T47D (cell line): Measurements from ENCODE around the gene DCC.

Experiments used
- DNase-seq, 2 experiments: peaks; one replicate each; pipeline versions ENCODE4 v3.0.0 to v3.0.0-alpha.2; 2011 to 2012; ENCODE audit warnings: low read depth in 1 of 2, low spot score in 1 of 2
- JUND ChIP-seq: IDR thresholded peaks from 2 replicates; pipeline ENCODE4 v1.6.1; 2012; ENCODE audit warnings: low read depth
- in situ Hi-C: cut with HindIII; loops from 2 replicates; pipeline ENCODE4 v1.10.0; 2016; ENCODE audit warnings: low sequenced_read_pairs, low pct_unique_long_range_greater_than_20kb

DCC gene

DNA sequence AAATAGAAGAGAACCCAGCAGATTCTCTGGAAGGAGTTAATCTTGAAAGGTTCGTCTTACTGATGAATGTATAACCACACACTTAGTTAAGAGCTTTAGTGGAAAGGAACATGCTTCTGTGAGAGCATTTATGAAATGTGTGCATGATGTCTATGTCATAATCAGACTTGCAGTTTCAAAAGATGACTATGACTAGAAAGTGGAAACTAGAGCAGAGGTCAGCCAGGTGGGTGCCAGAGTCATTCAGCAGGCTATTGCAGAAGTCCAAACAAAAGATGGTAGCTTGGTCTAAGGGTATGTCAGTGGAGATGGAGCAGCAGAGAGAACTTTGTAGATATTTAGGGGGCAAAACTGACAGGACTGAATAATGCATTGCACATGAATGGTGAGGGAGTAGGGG is 825.8 kb downstream of the DCC start:
- no peak for TF ChIP-seq JUND
- in situ Hi-C loops, result no loop called here
- no peak for DNase-seq

DNA sequence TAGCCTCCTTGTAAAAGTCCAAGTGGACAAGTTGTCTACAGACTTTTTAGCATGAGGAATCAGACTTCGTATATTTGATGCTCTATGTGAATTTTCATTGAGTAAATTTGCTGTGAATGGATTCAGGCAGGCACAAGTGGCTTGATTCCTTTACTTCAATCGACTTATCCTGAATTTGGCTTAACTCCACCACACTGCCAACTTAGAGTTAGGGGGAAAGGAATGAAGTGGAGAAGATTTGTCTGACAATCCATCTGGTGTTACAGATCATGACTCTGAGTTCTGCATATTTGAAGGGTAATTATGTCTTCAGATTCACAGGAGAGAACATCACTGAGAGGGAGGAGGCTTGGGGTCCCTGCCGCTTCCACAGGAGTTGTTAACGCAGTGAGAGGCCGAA is 829.3 kb downstream of the DCC start:
- in situ Hi-C loops, result no loop called here
- TF ChIP-seq JUND, result no peak
- no peak for DNase-seq

DNA sequence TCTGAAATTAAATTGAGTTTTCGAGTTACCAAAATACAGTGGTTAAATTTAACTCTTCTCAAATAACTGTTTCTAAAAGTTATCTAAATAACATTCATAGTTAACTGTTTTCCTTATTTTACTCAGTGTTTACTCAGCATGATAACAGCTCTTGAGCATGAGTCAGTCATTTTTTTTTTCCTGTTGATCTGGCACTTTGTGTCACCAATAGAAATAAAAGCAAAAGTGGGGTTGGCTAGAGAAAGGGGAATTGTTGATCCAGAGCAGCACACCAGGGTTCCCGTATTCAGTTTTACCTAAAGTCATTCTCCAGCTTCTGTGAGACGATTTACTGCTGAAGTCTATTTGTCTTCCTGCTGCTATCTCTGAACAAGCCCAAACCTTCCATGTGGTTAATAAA is 851.6 kb downstream of the DCC start:
- no peak for TF ChIP-seq JUND
- in situ Hi-C loops, result no loop called here
- DNase-seq, result no peak

DNA sequence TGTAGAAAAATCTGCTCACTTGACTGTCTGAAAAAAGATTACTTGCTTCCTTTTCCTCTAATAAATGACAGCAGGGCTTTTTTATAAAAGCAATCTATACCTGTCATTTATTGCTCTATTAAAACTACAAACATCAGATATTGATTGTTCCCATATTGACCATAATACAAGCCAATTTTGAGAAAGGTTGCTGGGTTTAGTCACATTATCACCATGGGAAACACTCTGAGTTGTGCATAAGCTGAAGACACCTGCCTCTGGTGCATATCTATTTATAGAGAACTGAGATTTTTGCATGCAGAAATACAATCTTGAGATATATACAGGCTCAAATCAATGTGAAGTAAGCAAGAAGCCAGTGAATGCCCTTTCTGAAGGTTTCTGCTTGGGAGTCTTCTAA is 853.9 kb downstream of the DCC start:
- TF ChIP-seq JUND, result no peak
- in situ Hi-C loops, result no loop called here
- DNase-seq, result no peak

DNA sequence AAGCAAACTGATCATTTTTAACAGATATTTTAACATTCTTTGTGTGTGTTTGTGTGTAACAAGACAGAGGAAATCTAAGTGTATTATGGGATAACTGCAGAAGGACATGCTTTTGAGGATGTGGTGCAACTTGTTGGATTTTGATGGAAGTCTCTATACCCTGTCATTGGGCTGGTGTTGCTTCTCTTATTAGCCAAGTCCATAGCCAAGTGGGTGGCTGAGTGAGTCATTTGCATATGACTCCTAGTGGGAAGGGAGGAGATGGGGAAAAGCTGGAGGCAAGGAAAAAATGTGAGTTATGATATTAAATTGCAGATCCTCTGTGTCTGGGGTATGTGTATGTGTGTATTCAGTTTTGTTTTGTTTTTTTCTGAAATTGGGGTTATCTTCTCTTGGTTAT is 879.9 kb downstream of the DCC start:
- in situ Hi-C loops, result no loop called here
- TF ChIP-seq JUND, result no peak
- DNase-seq, result no peak

DNA sequence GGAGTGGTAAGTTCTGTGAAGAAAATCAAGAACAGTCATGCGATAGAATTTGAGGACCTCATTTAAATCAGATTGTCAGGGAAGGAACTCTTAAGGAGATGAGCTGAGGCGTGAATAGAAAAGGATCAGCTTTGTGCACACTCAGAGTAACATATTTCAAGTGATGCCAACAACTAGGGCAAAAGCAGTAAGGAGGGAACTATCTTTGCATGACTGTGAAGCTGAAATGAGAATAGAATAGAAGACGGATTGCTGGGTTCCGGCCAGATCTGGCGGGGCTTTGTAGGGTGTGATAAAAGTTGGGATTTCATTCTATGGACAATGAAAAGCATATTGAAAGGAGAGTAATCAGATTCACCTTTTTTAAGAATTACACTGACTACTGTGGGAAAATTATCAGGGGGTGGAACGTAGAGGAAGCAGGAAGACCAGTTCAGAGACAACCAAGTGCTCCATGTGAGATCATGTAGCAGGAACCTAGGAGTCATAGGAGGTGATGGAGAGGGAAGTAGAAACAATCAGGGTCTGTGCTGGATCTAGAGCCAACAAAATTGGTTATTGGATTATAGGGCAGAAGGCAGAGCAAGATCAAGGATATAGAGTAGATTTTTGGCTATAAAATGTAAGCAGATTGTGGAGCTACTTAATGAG is 884.3 kb downstream of the DCC start:
- no peak for TF ChIP-seq JUND
- no peak for DNase-seq
- in situ Hi-C loops, result no loop called here

DNA sequence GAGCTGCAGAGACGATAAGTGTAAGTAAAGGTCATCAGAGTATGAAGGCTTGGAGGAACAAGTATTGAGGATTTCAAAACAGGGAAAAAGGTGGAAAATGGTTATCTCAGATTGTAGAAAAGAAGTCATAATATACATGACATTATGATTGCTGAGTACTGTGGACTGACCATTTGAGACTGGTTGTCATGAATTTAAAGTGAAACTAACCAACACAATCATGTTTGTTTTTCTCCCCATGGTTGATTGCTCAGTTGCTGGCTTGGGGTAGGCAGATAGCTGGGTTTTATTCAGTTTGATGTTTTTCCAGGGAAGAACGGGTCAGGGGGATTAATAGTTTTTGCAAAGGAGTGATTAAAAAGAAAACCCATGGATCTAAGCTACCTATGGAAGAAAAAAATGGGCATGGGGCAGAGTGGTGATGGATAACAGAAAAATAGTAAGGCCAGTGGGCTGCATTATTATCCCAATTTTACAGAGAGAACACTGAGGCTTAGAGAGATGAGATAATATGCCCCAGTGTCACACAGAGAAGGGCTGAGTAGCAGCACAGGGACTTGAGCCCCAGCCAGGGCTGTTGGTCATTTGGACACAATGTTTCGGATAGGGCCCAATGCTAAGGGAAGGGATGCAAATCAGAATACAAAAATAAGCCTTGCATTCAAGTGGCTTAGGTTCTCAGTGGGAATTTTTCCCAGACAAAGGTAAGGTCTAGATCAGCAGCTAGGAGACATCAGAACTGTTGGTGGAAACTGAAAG is 885.7 kb downstream of the DCC start:
- TF ChIP-seq JUND, result no peak
- in situ Hi-C loops, result no loop called here
- no peak for DNase-seq

DNA sequence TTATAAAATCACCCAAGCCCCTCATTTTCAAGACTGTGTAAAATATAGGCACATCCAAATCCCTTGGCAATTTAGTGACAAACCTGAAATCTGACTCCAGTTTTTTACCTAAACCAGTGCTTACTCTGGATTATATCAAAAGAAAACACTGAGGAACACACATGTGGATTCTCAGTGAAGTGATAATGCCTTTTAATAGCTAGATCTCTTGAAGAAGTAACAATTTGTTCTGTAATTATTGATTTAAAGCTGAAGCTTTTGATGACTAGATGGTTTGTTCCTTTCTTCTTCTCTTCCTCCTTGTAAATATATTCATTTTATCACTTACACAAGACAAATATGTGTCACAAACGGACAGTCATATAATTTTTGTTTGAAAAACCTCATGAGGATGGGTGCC is 894.6 kb downstream of the DCC start:
- in situ Hi-C loops, result no loop called here
- no peak for TF ChIP-seq JUND
- DNase-seq, result no peak

DNA sequence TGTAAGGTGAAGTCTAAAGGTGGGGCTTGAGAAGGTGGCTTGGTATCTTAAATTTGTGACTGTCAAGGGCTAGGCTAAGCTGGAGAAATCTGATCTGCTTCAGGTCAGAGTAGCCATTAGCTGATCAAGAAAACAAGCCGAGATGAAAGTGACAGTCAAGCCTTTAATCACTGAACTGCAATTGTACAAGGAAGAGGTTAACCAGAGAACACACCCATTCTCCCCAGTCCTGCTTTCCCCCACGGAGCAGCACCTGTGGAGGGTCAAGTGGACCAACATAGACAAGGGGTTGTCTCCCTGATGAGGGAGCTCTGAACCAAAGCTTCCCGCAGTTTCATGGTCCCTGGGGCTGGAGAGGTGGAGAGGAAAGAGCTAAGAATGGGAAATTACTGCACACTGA is 901.2 kb downstream of the DCC start:
- in situ Hi-C loops, result no loop called here
- DNase-seq, result no peak
- TF ChIP-seq JUND, result no peak

DNA sequence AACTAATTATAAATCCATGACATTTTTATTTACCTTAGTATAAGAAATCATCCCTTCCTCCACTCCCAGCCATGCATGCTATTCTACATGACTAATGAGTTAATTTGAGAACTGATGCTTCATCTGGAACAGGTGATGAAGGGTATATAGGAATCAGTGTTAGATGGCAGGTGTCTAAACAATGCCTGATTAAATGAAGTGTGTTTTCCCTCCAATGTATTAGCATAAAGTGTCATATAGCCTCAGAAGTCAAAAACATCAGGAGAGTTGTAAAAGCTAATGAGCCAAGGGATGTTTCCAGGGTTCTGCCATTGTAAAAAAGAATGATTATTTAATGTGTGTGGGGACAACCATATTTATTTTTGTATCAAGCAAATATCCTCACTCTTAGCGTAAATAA is 913.8 kb downstream of the DCC start:
- no peak for DNase-seq
- TF ChIP-seq JUND, result no peak

DNA sequence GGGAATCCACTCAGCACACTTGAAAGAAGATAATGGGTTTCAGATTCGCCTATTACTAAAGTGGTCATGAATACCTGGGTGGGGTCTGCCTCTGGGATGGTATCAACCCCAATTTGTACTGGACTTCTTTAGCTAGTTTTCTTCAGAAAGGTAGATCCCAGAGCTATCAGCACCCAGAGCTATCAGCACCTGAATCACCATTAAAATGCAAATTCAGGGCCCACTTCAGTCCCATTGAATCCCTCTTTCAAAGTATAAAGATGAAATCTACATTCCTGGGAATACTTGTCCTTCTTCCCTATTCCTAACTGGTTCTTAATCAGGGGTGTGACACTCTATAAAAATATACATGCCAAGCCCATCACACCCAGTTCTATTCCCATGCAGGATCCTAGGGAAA is 914.3 kb downstream of the DCC start:
- in situ Hi-C loops, result no loop called here

More for the DNA sequence above, 913.8 kb downstream of the DCC start:
- in situ Hi-C loops, result no loop called here

DNA sequence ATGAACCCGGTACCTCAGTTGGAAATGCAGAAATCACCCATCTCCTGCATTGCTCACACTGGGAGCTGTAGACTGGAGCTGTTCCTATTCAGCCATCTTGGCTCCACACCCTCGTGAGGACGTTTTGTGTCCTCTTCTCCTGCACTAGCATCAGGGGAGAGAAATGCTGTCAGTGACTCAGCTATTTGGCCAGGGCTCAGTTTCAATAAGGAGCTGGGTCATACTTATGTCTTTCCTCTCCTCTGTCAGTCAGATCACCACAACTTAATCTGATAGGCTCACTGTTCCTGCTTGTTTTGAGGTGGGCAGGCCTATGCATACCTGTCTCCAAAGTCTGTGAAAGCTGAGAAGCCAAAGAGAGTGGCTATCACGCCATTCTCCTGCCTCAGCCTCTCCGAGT is 921.2 kb downstream of the DCC start:
- DNase-seq, result peak in 1 of 2 experiments; percentile 46
- in situ Hi-C loops, result no loop called here
- no peak for TF ChIP-seq JUND

More for the DNA sequence above, 914.3 kb downstream of the DCC start:
- DNase-seq, result no peak
- TF ChIP-seq JUND, result no peak

DNA sequence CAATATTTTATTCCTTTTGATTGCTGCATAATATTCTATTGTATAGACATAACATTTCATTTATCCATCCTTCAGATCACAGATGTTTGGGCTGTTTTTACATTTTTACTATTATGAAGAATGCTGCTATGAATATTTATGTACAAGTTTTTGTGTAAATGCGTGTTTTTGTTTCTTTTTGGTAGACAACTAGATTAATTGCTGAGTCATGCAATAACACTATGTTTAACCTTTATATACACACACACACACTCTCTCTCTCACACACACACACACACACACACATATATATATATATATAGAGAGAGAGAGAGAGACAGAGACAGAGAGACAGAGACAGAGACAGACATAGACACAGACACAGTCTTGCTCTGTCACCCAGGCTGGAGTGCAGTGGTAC is 926.9 kb downstream of the DCC start:
- DNase-seq, result no peak
- no peak for TF ChIP-seq JUND
- in situ Hi-C loops, result no loop called here
